DMS153 treated with DMSO at 0.1 percent for 48 hours (cell line): ENCODE data around the gene ARHGAP31.
A peak's percentile ranks its signal among the peaks of the same experiment; 100 is the strongest.
"Not testable (repeated sequence)": the region's sequence is repeated elsewhere in the genome, so short reads cannot be mapped to it uniquely, and the experiment has no call there.

Experiments
- DNase-seq: peaks from one replicate; lab custom pipeline; 2025; ENCODE audit not compliant: unreplicated experiment; lab: John Stamatoyannopoulos, UW

ARHGAP31 gene

DNA sequence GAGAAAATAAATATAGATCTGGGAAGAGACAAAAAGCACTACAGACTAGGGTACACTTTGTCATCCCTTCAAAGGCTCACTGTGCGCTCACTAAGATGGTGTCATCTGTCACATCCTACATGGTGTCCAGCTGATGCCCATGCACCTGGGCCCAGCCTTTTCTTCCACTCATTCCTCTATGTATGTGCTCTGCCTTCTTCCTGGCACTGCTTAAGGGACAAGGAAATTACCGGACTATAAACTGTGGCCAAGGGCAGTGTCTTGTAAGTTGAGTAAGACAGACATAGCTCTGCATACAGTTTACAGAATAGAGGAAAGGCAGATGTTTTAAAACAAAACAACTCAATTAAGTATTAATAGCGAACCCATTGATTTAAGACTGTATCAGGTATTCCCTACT is 52.9 kb downstream of the ARHGAP31 start:
- DNase-seq, result no peak

DNA sequence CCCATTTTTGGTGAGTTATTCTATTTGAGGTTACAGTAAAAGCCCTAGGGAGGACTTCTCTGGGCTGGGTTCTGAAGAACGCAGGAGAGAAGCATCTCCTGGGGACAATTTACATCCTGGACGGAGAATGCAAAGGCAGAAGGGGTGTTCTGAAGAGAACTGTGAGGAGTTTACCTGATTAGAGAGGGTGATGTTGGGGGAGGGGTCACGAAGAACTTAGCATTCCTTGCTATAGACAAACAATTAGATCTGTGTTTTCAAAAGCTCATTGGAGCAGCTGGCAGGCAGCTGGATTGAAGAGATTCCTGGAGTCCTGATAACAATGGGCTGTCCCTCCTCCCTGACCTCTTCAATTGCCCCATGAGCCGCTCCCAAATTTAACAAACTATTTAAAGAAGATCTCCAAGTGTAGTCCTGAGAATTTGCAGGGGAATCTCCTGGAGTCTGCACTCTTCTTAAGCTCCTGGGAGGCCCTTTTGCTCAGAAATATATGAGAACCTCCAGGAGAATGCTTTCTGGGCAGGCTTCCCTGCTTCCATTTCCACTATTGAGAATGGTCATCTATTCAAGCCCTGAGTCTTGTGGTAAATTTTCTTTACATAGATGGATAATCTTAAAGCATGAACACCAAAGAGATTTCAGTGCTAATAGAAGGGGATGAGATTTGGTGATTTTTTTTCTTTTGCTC is 55.3 kb downstream of the ARHGAP31 start:
- DNase-seq, result no peak

DNA sequence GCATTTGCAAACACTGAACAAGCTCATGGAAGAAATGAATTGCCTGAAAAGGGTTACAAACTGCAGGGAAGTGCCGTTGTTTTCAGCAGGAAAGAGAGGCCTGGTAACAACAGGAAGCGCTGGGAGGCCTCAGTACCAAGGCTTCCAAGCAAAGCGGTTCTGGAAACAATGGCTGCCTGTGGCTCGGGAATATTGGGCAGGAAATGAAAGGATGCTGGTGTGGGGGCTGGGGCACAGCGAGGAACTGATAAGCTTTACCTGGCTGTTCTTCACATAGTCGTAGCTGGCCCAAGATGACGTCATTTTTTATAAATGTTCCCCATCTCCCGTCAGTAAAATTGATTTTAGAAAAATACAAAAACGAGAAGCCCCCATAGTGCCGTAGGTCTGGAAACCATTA is 55.9 kb downstream of the ARHGAP31 start:
- DNase-seq, result peak; percentile 33

DNA sequence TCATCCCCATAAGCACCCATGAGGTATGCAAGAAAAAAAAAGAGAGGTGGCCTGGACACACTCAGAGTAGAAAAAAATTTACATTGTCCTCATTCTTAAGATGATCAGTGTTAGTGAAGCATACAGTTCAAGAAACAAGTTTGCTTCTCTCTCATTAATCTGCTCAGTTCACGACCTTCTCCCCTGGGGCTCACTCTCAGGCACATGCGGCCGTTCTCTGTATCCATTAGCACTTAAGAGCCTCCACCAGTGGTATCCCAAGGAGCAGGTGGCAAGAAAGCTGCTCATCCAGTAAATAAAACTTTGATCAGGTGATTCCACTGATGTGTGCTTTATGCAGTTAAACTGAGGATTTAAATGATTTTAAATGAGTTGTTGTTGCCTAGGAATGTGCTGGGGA is 57.4 kb downstream of the ARHGAP31 start:
- DNase-seq, result no peak

DNA sequence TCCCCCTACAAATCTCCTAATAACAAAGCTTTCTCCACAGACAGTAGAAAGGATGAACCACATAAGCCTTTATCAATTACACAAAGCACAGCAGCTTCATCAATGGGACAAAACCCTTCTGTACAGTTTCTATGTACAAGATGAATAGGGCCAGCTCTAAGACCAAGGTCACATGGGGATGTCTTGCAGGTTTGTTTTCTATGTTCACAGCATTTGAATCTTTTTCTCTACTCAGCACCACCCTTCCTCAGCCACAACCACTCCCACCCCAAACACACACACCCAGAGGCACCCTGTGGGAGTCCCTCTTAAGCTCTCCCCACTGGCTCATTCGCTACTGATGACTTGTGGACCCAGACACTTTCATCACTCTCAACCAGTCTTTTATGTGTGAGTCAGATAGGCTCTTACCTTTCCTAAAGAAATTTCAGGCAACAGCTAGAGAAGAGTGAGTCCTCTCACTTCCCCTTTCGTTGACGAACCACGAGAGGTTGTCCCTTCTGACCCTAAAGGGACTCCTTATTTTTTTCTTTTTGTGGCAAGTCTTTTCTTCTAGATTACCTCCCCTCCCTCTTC is 57.9 kb downstream of the ARHGAP31 start:
- no peak for DNase-seq

DNA sequence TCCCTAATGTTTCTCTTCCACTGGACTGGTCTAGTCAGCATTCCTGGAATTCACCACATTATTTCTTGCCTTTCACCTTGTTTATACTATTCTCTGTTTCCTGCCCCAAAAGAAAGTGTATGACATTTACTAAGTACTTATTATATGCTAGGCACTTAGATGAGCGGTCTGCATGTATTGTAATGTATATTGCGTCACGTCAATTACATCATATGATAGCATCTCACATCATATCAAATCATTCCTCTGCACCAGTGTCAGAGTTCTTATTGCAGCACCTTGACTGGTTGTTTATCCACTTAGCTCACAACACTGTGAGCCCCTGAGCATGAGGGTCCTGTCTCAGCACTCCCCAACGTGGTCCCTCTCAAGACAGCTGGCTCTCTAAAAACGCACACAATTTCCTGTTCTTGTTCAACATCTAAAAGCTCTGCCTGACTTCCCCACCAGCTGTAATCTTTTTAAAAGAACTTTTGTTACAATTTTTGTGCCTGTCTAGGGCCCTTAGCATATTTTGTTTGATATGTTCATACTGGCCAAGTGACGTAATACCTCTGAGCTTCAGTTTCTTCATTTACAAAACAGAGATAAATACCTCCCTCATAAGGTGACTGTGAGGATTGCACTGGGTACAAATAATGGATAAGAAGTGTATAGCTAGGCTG is 58.8 kb downstream of the ARHGAP31 start:
- no peak for DNase-seq

DNA sequence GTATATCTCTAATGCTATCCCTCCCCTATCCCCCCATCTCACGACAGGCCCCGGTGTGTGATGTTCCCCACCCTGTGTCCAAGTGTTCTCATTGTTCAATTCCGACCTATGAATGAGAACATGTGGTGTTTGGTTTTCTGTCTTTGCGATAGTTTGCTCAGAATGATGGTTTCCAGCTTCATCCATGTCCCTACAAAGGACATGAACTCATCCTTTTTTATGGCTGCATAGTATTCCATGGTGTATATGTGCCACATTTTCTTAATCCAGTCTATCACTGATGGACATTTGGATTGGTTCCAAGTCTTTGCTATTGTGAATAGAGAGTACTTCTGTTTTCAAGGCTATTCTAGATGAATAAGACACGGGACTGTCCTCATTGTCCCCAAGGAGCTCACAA is 61.4 kb downstream of the ARHGAP31 start:
- DNase-seq, result not testable (repeated sequence)

DNA sequence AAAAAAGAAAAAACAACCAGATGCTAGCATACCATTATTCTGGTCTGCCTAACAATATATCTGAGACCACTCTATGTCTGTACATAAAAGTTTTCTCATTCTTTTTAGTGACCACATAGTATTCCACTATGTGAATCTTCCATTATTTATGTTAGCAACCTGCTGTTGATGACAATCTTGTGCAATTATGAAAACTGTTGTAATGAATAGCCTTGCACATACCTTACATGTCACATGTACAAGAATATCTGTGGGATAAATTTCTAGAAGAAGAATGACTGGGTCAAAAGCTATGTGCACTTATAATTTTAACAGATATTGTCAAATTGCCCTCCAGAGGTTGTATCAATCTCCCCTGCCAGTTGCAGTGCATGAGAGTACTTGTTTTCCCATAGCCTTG is 62.5 kb downstream of the ARHGAP31 start:
- no peak for DNase-seq

DNA sequence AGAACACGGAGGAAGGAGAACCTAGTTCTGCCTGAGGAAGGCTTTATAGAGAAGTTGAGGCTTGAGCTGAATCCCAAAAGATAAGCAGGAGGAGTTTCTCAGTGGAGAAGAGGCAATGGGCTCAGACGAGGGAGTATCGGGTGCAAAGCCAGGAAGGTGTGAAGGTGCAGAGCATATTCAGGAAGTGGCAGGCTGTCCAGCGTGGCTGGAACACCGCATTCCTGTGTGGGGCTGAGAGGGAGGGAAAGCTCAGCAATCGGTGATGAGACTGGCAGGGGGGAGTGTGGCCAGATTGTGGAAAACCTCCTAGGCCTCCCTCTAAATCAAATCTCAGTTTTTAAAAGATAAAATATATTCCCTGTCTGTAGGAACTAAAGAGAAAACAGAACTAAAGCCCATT is 63.0 kb downstream of the ARHGAP31 start:
- DNase-seq, result no peak

DNA sequence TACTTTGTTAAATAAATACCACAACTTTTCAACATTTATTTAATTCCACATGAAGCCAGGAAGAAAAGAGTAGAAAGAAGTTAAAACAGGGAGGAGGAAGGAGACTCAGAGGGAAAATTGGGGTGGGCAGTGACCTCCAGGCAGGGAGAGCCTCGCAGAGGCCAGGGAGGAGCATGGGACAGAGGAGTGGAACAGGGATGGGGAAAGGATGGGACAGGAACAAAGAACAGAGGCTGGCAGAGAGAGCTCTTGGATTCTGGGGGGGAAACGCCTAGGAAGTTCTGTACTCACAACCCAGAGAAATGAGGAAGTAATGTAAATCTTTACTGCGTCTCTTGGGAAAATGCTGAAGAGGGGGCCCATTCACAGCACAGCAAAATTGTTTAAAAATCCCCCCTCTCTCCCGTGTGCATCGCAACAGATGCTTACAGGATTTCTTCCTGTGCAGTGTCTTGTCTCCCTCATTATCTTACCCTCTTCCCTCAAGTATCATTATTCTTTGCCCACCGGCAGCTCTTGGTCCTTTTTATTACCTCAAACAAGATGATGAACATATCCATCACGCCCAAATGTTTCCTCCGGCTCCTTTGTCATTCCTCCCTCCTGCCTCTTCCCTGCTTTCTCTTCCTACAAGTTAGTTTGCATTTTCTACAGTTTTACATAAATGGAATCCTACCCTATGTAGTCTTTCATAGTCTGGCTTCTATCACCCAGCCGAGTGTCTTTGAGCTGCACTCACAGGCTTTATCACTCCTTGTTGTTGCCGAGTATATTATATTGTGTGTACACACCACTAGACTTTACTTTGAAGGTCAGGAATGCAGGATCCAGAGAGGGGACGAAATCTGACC is 65.5 kb downstream of the ARHGAP31 start:
- DNase-seq, result no peak

DNA sequence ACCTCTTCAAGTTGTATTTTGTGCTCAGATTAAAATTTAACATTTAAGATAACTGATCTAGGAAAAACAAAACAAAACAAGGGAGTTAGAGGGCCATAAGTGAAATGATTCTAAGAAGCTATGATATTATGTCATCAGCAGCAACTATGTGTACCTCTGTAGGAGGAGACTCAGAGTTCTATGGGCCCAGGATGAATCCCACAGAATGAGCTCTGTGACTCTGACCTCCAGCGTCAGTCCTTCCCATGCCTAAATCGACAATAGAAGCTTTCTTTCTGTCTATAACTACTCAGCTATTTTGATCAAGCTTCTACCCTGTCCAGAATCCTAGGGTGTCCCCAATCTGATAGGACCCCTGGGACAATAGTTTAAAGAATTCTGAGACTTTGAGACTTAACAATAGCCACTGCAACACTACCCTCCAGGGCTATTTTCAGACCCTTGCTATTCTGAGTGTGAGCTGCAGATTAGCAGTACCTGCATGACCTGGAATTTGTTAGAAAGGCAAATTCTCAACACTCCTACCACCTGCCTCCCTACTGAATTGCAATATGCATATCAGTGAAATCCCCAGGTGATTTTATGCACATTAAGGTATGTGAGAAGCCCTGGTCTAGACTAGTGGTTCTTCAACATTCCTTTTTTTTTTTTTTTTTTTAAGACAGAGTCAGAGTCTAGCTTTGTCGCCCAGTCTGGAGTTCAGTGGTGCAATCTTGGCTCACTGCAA is 66.7 kb downstream of the ARHGAP31 start:
- no peak for DNase-seq

DNA sequence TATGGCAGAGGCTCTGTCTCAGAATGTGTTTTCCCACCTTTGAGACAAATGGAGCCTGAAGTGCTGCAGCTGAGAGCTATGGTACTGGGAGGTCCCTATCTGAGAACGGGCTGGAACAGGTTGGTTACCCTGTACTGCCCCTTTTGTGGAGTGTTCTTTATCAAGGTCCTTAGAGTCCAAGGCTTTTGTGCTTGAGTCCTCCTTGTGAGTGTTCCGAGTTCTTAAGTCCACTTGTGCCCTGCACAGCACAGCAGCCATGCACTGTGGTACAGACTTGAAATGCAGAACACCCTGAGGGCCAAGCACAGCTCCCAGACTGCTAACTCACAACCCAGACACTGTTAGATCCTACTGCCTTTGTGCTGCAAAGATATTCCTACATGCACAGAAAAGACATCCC is 67.8 kb downstream of the ARHGAP31 start:
- no peak for DNase-seq

DNA sequence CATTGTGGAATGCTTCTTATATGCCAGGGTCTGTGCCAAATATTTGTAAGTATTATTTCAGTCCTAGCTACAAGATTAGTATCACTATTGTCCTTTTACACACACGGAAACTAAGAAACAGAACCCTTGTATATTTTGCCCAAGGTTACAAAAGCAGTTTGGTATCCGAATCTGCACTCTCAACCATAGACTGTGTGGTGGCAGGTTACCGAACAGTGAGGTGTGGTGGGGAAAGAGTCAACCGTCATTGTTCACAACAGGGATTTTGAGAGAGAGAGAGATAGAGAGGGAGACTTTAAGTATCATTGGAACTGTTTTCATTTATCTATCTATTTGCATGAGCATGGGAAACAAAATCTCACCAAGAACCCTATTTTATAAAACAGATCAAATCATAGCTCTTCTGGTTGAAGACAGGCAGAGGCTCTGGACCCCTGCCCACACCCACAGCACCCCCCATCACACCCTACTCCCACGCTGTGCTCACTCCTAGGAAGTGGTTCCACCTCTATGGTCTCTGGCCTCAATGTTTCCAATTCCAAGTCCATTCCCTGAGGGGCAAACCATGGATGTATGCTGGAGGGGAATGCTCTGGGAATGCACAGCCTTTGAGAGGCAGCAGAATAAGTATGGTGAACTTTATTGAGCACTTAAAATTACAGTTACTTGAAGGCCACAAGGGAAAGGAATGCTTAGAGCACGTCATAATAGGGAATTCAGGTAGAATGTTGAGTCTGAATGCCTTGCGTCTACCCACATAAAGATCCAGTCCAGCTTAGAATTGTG is 69.0 kb downstream of the ARHGAP31 start:
- no peak for DNase-seq

DNA sequence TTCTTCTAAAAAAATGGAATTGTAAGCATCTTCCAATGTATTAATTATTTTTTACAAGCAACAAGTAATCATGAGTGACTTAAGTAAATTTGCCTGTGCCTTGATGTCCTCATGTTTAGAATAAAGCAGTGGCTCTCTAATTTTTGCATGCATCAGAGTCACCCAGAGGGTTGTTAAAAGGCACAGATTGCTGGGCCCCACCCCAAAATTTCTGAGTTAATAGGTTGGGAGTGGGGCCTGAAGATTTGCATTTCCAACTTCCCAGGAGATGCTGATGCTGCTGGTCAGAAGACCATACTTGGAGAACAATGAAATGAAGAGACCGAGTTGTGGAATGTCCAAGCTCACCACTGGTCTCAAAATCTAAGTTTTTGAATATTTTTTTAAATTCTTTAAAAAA is 70.2 kb downstream of the ARHGAP31 start:
- DNase-seq, result no peak

DNA sequence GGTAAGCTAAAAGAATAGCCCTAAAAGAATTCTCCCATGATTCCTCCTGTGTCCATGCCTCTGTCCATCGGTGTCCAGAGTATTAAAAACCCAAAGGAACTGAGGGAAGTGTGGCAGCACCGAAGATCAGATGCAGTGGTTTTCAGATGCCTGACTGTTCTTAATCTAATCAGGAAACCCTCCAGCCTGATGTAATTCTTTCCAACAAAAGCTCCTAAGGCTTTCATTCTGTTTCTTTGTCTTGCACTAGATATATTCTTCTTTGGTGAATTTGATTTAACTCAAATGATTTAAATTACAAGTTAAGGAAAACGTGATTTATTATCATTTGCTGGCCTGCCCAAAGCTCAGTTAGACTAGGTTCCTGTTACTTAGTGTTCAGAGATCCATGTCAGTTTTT is 71.2 kb downstream of the ARHGAP31 start:
- no peak for DNase-seq

DNA sequence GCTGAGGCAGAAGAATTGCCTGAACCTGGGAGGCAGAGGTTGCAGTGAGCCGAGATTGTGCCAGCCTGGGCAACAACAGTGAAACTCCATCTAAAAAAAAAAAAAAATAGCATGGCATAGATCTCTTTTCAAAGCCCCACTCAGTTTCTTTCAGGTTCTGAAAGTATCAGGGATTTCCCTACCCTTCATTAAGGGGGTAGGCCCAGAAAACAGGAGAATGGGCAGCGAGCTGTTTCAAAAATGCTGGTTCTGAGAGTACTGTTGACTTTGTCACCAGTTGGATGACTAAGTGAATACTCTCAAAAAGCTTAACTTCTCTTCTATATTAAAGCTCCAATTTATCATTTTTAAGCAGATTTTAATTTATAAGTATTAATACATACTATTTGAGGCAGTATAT is 72.8 kb downstream of the ARHGAP31 start:
- no peak for DNase-seq

DNA sequence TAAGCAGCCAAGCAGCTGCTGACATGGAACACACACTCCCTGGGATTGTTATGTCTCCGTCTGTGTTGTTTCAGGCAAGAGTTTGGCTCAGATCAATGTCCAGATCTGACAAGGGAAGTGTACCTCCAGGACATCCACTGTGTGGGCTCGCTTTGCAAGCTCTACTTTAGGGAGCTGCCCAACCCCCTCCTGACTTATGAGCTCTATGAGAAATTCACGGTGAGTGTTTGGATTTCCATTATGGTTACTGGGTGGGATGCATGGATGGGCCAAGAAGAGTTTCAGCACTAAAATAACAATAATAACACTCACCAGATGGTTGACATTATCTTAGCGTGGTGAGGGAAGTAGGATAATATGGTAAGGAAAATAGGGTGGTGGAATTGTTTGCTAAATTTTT is 74.1 kb downstream of the ARHGAP31 start:
- DNase-seq, result no peak

DNA sequence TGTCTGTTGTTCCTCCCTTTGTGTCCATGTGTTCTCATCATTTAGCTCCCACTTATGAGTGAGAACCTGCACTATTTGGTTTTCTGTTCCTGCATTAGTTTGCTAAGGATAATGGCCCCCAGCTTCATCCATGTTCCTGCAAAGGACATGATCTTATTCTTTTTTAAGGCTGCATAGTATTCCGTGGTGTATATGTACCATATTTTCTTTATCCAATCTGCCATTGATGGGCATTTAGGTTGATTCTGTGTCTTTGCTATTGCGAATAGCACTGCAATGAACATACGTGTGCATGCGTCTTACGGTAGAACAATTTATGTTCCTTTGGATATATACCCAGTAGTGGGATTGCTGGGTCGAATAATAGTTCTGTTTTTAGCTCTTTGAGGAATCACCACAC is 77.6 kb downstream of the ARHGAP31 start:
- not testable (repeated sequence) for DNase-seq

DNA sequence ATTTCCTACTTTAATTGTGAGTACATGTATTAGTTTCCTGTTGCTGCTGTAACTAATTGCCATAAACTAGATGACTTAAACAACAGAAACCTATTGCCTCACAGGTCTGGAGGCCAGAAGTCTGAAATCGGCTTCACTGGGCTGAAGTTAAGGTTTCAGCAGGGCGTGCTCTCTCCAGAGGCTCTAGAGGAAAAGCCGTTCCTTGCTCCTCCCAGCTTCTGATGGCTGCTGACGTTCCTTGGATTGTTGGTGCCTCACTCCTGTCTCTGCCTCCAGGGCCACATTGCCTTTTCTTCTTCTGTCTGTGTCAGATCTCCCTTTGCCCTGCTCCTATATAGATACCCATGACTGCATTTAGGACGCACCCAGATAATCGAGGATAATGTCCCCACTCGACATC is 80.9 kb downstream of the ARHGAP31 start:
- DNase-seq, result no peak

DNA sequence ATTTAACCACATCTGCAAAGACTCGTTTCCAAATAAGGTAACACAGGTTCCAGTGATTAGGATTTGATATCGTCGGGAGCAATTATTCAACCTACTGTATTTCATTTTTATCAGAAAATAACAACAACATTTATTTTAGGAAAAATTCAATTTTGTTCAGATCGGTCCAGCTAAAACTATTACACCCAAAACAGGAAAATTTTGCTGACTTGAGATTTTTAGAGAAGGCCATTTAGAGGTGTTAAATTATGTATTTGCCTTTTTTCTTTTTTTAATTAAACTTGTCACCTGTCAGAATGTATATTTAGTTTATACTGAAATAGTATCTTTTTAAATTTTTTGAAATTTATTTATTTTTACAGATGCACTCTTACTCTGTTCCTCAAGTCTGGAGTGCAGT is 81.3 kb downstream of the ARHGAP31 start:
- no peak for DNase-seq
